ENCODE measurements around the gene CRISPLD2.

CRISPLD2 gene

DNA sequence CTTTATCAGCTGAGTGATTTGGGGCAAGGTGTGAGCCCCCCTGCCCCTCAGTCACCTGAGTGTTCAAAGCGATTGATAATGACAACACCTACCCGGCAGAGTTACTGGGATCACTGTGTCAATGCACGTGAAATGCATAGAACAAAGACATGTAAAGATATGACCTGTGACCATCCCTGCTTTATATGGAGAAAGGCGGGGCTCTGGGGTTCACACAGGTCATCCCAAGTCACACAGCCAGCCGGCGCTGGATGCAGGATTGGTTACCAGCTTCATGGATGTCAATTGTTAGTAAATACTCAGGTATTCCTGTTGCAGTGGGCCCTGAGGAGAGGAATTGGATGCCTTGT, 64.4 kb downstream of the CRISPLD2 start:
- no peak for DNase-seq (ENCODE audit: low read depth in 2 of 2)

DNA sequence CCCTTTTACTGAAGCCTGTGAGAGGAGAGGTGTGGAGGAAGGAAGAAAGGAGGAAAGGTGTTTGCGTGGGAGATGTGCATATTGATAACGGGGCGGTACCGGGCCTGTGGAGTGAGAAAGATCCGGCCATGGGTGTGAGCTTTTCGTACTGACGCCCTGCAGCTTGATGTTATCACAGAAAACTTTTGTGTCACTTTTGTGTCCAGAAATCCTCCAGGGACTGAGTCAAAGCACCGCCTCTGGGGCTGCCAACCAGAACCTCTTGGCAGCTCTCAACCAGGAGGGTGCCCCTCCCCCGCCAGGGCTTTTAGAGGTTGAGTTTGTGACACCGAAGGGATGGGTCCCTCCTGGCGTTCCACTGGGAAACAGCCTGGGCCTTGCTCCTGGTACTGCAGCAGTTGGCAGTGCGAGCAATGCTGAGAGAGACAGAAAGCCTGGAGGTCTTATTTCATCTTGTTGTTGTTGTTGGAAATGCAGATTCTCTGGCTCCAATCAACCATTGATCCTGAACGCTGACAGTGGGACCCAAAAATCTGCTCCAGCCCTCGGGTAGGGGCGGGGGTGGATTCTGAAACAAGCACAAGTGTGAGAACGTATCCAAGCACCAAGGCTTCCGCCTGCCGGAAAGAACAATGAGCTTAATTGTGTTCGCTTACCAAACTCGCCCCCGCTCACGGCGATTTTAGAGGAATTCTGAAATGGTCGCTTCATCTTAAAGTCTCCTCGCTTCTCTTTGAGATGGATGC, 65.0 kb downstream of the CRISPLD2 start:
- DNase-seq (ENCODE audit: low read depth in 2 of 2) = no peak

DNA sequence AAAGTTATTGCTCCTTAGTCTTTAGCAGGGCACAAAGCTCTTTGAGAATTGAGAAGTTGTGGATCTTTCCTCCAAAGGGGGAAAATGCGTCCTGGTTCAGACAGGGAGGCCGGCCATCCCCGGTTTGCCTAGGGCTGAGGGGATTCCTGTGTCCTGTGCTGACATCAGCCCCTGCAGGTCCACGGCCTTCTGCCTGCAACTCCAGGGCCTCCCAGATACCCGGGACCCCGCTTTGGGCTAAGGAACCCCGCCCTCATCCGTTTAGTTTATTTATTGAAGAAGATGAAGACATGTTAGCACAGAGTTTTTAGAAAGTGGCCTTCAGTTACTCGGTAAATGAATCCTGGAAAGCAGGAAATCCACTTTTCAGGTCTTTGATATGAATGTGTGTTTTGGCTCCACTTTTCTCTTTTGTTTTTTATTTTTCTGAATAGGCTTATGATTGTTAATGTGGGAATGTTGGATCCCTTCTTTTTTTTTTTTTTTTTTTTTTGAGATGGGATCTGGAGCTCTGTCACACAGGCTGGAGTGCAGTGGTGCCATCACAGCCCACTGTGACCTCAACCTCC, 65.6 kb downstream of the CRISPLD2 start:
- no peak for DNase-seq (ENCODE audit: low read depth in 2 of 2)

DNA sequence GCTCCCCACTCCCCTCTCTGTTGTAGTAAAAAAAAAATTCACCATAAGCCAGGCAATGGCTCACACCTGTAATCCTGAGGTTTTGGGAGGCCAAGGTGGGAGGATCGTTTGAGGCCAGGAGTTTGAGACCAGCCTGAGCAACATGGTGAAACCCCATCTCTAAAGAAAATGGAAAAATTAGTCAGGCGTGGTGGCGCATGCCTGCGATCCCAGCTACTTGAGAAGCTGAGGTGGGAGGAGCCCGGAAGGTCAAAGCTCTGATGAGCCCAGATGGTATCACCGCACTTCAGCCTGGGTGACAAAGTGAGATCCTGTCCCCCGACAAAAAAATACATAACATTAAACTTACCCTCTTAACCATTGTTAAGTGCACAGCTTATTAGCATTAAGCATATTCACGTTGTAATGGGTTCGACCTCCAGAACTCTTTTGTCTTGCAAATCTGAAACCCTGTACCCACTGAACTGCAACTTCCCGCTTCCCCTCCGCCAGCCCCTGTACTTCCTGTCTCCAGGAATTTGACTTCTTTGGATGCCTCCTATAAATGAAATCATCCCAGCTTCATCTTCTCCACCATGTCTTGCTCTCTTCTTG, 66.8 kb downstream of the CRISPLD2 start:
- no peak for DNase-seq (ENCODE audit: low read depth in 2 of 2)

DNA sequence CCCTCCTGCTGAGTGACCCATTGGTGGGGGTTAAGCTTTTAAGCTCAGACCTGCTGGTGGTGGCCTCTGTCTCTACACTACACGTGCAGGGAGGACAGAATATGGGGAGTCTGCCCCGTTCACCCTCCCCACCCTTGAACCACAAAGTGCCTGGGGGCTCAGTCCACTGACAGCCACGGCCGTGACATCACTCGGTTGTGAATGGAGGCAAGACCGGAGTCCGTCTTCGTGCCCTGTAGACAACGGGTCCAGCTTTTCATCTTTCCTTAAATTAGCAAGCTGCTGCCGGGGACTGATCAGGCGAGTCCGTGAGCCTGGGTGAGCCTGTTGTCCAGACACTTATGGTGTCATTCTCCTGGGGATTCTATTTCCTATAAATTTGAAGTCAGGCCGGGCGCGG, 67.4 kb downstream of the CRISPLD2 start:
- no peak for DNase-seq (ENCODE audit: low read depth in 2 of 2)

DNA sequence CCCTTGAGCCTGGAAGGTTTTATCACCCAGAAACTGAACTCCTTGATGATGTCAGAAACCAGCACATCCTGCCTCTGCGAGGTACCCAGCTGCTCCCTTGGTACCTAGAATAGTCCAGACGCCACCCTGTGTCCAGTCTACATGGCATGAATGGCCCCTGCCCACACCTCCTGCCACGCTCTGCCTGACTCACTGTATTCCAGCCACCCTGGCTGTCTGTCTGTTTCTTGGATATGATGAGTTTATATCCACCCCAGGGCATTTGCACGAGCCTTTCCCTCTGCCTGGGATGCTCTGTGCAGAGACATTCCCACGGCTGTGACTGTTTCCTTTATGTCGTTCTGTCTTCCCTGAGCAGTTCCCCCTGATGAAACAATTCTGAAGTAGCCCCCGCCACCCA, 68.7 kb downstream of the CRISPLD2 start:
- no peak for DNase-seq (ENCODE audit: low read depth in 2 of 2)

DNA sequence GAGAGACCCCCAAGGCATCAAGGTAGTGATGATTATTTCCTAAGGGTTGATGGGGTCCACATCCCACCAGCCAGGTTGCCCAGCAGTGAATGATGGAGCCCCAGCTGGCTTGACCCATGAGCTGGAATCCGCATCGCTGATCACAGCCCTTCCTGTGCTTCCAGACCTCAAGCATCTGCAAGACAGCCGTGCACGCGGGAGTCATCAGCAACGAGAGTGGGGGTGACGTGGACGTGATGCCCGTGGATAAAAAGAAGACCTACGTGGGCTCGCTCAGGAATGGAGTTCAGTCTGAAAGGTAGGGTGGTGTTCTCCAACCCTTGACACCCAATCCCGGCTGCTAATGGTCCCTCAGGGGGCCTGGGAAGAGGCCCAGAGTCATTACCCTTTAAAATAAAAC, 69.3 kb downstream of the CRISPLD2 start:
- DNase-seq (ENCODE audit: low read depth in 2 of 2) = no peak

DNA sequence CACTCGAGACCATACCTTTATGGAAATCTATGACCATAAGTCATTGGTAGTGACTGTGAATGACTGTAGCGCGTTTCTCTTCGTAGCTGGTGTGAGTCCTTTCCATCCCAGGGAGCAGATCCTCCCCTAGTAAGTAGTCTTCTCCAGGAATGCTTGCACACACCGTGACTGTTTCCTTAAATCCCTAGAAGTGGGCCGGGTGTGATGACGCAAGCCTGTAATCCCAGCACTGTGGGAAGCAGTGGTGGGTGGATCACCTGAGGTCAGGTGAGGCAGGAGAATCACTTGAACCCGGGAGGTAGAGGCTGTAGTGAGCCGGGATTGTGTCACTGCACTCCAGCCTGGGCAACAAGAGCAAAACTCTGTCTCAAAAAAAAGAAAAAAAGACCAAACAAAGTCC, 70.6 kb downstream of the CRISPLD2 start:
- DNase-seq (ENCODE audit: low read depth in 2 of 2) = no peak

DNA sequence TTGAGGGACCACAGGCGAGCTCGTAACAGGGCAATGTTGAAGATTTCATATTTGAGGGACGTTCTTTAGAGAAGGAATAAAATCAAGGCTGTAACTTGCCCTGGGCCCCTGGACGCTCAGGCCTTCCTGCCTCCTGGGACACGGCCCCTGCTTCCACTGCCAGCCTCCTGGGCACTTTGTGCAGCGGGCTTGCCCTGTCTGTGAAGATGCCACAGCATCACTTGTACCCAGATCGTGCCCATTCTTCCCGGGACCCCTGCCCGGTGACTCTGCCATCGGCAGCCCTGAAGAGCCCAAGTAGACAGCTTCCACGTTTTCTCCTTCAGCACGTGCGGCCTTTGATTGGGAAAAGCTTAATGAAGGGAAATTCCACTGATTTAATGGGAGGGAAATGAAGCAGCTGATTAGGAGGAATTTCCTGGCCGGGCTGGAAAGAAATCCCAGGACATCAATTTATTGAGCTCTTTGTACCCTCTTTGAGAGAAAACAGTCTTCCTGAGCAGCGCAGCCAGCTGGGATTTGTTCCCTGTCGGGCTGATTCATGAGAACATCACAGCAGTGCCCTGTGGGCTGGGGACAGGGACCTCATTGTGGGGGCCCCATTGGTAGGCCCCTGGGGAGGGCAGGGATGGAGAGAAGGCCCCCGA, 71.5 kb downstream of the CRISPLD2 start:
- DNase-seq (ENCODE audit: low read depth in 2 of 2) = no peak

DNA sequence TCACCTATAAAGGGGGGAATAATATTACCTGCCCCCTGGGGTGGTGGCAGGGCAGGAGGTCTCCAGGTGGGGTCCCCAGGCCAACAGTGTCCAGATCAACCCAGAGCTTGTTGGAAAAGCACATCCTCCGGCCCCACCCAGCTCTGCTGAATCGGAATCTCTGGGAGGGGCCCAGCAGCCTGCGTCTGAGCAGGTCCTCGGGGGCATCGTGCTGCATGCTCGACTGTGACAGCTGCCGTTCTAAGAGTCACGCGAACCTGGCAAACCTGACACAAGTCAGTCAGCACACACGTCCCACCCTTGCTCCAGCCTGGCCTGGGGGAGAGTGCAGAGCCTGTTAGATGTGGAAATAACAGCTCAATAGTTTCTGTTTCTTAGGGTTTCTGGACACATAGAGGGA, 72.3 kb downstream of the CRISPLD2 start:
- no peak for DNase-seq (ENCODE audit: low read depth in 2 of 2)

DNA sequence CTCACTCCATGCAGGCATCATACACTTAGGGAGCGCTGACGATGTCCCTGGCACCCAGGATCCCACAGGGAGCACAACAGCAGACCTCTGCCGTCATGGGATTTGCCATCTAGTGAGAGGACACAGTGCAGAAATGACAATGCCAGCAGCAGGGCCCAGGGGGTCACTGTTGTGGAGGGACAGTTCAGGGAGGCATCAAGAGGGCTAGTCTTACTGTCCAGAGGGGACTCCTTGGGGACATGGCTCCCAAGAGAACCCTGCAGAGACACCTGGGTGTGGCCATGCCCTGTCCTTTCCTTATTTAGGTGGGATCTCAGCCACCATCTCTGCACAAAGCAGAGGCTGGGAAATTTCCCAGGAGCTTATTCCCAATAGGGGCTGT, 73.7 kb downstream of the CRISPLD2 start:
- DNase-seq (ENCODE audit: low read depth in 2 of 2) = no peak

DNA sequence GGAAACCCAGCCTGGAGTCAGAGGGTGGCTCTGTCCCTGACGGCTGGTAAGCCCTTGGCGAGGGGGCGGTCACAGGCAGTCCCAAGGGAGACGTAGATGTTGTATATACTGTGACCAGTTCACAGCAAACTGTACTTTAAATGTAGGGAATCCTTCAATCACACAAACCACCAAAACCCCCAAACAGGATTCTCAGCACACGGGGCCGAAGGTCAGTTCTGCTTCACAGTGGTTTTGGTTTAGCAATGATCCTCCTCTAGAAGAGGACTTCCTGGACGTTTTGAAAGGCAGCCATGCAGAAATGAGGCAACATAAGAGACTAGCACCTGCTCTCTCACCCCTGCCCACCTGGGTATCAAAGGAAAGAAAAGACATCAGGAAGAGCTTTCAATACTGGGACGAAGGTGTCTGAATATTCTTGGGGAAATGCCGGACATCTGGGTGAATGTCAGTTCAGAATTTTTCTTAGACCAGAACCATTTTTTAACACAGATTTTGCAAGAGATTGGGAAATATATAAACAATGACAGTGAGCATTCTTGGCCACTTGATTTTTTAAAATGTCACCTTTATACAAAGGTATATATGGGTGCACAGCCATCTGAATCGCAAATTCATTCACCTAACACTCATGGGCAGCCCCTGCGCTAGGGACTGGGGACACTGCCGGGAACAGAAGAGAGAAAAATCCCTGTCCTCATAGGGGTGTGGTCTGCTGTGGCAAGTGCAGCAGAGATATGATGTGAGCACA, 74.2 kb downstream of the CRISPLD2 start:
- DNase-seq (ENCODE audit: low read depth in 2 of 2) = no peak

DNA sequence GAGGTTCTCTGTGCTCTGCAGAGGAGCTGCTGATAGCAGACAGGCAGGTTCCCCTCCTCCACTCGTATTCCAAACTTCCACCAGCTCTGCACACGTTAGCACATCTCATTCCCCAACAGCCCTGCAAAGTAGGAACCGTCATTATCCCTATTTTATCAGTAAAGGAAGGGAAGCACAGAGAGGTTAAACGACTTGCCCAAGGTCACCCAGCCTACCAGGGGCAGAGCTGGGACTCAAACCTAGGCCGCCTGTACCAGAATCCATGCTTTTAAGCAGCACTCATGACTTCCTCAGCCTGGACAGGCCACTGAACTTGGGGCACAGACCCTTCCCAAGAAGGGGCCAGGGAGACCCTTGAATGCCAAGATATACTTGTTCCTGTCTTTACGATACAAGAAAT, 75.2 kb downstream of the CRISPLD2 start:
- no peak for DNase-seq (ENCODE audit: low read depth in 2 of 2)

DNA sequence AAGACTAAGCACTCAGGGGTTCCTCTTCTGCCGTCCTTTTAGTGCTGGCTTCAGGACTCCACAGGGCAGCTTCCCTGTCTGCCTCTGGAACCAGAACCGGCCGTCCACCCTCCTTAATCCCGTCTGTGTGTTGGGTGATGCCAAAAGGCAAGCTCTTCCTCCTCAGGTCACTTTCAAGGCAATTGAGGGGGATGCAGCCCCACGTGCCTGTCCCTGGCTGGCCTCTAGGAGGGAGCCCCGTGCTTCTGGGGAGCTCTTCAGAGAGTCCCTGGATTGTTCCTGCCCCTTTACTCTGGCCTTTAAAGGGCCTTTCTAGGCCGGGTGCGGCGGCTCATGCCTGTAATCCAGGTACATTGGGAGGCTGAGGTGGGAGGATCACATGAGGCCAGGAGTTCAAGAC, 77.1 kb downstream of the CRISPLD2 start:
- no peak for DNase-seq (ENCODE audit: low read depth in 2 of 2)

DNA sequence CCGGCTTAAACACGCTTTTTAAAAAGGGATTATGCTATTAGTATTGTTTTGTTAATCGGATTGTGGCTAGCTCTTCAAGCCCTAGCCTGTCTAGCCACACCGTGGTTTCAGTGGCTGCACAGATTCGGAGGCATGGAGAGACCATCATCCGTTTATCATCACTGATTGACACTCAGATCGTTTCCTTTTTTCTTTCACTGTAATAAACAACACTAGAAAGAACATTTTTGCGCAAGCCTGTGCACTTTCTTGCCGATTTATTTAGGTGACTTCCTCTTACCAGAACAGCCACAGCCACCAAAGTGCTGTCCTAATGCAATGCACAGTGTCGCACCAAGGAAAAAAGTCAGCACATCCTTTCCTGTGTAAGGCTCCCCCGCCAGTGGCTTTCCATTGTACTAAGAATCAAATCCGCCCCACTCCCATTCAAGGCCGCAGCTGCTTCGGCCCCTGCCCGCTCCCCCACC, 78.2 kb downstream of the CRISPLD2 start:
- no peak for DNase-seq (ENCODE audit: low read depth in 2 of 2)

DNA sequence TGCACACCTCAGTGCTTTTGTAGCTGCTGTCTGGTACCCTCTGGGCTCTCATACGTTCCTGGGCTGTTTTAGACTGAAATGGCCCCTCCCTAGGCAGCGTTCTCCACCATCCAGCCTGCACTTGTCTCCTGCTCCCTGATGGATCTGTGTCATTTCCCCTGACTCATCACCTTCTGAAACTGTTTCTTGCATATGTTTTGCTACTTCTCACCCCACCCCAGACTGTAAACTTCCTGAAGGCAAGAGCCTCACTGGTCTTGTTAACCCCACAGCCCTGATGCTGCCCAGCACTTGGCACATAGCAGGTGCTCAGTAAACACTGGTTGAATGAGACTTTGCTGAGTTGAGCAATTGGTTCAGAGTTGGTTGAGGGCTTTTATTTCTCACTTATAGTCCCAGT, 78.7 kb downstream of the CRISPLD2 start:
- no peak for DNase-seq (ENCODE audit: low read depth in 2 of 2)

DNA sequence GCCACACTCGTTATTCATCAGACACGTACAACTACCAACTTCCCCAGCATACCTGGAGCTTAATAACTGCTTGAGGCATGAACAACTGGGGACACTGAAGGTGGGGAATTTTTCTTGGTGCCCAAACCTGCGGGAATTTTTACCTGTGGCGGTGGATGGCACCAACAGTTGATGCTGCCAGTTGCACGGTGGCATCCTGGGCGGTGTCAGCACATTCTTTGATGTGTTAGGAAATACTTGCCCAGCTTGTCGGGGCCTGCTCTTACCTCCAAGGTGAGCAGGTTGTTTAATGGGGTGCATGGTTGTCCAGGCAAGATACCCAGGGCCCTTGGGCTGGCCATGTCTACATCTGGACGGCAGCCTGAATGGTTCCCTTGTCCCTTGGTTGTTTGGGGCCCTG, 79.6 kb downstream of the CRISPLD2 start:
- DNase-seq (ENCODE audit: low read depth in 2 of 2) = no peak

DNA sequence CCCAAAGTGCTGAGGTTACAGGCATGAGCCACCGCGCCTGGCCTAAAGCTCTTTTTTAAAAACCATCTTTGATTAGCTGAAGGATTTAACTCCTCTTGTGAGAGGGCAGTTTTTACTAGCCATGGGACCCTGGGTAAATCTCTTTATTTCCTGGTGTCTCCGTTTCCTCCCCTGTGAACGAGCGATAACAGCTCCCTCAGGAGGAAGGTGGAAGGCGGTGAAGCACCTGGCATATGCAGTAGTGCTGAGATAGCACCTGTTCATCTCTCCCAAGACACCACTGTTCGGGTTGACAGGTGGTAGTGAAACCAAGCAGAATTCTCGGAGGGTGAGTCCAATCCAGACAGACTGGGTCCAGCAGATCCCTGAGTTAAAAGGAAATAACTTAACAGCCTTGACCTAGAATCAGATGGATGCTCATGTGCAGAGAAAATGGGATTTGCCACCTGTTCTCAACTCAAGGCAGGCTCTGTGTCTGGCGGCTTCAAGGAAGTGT, 86.2 kb downstream of the CRISPLD2 start:
- DNase-seq (ENCODE audit: low read depth in 2 of 2) = no peak

DNA sequence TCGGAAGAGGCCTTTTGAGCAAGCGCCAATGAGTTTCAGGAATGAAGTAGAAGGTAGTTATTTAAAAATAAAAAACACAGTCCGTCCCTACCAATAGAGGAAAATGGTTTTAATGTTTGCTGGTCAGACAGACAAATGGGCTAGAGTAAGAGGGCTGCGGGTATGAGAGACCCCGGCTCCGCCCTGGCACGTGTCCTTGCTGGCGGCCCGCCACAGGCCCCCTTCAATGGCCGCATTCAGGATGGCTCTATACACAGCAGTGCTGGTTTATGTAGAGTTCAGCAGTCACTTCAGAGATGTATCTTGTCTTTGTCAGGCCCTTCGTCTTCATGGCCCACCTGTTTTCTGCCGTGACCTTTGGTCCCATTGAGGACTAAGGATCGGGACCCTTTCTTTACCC, 87.3 kb downstream of the CRISPLD2 start:
- DNase-seq (ENCODE audit: low read depth in 2 of 2) = no peak

DNA sequence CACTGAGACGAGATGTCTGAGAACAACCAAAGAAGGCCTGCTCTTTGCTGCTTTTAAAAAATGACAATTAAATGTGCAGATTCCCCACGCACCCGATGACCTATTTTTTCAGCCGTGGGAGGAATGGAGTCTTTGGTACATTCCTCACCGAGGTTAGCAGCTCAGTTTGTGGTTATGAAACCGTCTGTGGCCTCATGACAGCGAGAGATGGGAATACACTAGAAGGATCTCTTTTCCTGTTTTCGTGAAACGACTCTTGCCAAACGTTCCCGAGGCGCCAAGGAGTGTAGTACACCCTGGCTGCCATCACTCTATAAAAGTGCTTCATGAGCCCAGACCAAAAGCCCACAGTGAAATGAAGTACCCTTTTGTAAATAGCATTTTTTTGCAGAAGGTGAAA, 87.8 kb downstream of the CRISPLD2 start:
- no peak for DNase-seq (ENCODE audit: low read depth in 2 of 2)

DNA sequence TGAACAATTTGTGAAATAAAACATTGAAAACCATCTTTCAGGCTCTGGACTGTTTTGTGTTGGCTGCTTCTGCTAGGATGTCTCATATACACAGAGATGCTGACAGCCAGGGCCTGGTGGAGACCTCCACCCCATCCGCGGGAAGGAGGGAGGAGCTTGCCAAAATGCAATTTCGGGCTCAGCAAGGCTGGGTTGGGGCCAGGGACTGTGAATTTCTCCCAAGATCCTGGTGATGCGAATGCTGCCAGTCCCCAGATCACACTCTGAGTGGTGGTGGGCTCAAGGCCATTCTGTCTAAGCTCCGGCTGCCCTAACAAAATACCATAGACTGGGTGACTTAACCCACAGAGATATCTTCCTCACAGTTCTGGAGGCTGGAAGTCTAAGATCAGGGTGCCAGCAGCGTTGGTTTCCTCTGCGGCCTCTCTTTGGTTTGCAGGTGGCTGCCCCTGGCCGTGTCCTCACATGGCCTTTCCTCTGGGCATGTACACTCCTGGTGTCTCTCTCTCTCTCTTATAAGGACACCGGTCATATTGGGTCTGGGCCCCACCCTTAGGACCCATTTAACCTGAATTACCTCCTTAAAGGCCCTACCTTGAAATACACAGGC, 89.8 kb downstream of the CRISPLD2 start:
- no peak for DNase-seq (ENCODE audit: low read depth in 2 of 2)
